ENCODE measurements around the gene GIMAP8. TPM values are rescaled to one million over a fixed set of nuclear protein-coding genes. Genes with fewer than 3 reads are reported as not detected.
A peak's percentile ranks its signal among the peaks of the same experiment; 100 is the strongest.

GIMAP8 gene
- total and polyA plus RNA-seq, 12 donors = 13.4 to 39.4 (median 17.9) TPM

DNA sequence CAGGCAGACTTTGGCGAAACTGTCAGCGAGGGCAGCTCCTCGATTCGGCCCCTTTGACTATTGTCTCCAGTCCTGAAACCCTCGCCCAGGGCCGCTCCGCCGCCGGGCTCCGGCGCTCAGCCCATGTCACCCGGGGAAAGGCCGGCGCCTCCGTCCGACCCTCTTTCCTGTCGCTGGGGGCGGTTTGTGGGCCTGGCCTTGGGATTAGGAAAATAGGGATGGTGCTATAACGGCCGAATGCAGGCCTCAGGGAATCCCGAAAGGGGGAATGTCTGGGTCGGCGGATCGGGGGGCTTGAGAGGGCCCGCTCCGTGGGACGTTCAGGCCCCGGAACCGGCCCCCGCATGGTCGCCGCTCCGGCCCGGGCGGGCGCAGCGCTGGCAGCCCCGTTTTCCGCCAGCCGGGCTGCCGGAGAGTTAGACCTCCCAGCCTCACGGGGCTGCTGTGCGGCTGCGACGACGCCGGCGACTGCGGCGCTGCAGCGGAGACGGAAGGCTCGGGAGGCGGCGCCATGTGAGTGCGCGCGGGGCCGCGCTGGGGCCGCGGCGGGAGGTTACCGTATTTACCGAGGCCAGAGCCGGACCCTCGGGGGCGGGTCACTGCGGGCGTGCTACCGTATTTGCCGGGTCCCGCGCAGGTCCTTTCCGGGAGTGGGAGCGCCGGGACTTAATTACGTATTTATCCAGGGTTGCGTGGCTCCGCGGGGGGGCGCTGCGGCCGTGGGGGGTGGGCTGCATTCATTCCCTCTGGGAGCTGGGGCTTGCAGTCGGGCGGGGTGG is 45.4 kb upstream of the GIMAP8 start:
- 0 to 2% methylated on average over 73 to 86 of the region's 86 CpGs for WGBS, 2 donors
- H3K27ac ChIP-seq = peak overlapping the region; percentile 73 to 99 (median 97)

DNA sequence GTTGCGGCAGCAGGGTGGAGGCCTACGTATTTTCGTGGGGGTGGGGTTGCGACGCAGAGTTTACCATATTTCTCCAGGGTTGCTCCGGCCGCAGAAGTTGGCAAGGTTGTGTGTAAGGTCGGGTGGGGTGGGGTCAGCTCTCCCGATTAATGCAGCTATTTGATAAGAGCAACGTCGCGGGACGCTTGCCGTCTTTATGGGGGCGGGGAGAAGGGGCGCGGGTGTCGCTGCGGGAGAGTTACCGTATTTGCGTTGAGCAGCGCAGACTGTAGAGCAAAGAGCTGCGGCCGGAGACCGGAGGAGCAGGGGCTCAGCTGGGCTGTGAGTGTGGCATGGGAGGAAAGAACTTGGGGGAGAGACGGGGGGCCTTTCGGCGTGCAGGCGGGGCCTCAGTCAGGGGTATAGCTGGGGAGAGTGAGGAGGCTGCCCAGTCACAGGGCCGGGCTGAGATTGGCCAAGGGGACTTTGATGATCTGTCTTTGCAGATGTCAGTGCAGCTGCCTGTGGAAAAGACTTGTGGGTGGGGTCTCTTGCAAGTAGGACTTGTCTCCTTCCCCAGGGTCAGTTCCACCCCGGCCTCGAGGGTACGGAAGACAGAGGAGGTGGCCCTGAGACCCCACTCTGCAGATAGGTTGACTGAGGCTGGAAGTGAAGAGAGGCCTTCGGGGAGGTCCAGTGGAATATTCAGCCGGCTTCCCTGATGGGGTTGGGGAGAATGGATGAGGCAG is 44.7 kb upstream of the GIMAP8 start:
- H3K4me1 ChIP-seq = peaks cover 14 to 36% (median 27%) of the 10 kb centered on the region in 9 donors
- H3K4me3 ChIP-seq = peak overlapping the region; percentile 42 to 89 (median 71)
- TF ChIP-seq, protein P1, sequence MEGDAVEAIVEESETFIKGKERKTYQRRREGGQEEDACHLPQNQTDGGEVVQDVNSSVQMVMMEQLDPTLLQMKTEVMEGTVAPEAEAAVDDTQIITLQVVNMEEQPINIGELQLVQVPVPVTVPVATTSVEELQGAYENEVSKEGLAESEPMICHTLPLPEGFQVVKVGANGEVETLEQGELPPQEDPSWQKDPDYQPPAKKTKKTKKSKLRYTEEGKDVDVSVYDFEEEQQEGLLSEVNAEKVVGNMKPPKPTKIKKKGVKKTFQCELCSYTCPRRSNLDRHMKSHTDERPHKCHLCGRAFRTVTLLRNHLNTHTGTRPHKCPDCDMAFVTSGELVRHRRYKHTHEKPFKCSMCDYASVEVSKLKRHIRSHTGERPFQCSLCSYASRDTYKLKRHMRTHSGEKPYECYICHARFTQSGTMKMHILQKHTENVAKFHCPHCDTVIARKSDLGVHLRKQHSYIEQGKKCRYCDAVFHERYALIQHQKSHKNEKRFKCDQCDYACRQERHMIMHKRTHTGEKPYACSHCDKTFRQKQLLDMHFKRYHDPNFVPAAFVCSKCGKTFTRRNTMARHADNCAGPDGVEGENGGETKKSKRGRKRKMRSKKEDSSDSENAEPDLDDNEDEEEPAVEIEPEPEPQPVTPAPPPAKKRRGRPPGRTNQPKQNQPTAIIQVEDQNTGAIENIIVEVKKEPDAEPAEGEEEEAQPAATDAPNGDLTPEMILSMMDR (IDR thresholded peaks at IDR 0.05) = no peak
- 9 to 10% methylated on average over 34 to 35 of the region's 35 CpGs for WGBS, 2 donors
- no peaks in the 10 kb centered on the region for H3K27me3 ChIP-seq
- intact Hi-C loops (cut with DNase I) = loop anchor here in 6 of 10 donors (1.0 to 5.0 kb wide), 2 partner anchors 37 to 38 kb away; partner anchors contain the start of gene REPIN1 (in 6 of the 6)
- no peaks in the 10 kb centered on the region for H3K9me3 ChIP-seq
- H3K27ac ChIP-seq = peak overlapping the region; percentile 73 to 99 (median 97)
- DNase-seq (peak in 1 of 2 donors; percentile 54), ATAC-seq (peak; percentile 26 to 67 (median 50))
- peaks cover 0 to 13% (median 0%) of the 10 kb centered on the region in 9 donors for H3K36me3 ChIP-seq

More for the DNA sequence above, 45.4 kb upstream of the GIMAP8 start:
- DNase-seq = peak; percentile 92
- peaks cover 0 to 6% (median 0%) of the 10 kb centered on the region in 9 donors for H3K36me3 ChIP-seq
- peak; percentile 92 to 97 (median 96) for ATAC-seq
- intact Hi-C loops (cut with DNase I) = loop anchor here in 6 of 10 donors (1.0 to 5.0 kb wide), 2 partner anchors 37 to 38 kb away; partner anchors contain the start of gene REPIN1 (in 6 of the 6)
- H3K4me3 ChIP-seq = peak overlapping the region; percentile 42 to 89 (median 71)
- H3K4me1 ChIP-seq = peaks cover 14 to 36% (median 27%) of the 10 kb centered on the region in 9 donors
- no peaks in the 10 kb centered on the region for H3K27me3 ChIP-seq
- TF ChIP-seq, protein P1 (IDR thresholded peaks at IDR 0.05) = peak in 5 of 9 donors; percentile 23 to 41 (median 33)
- no peaks in the 10 kb centered on the region for H3K9me3 ChIP-seq

DNA sequence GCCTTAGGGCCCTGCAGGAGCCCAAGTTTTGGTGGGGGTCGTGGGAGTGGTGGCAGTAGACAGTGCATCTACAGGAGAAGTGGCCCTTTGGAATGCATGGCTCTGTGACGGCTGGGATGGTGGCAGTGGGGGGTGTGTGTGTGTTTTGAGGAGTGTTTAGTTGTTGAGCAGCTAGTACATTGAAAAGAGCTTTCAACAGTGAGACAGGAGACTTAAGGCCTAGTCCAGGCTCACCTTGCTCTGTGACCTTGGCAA is 44.2 kb upstream of the GIMAP8 start:
- TF ChIP-seq, protein P1 (IDR thresholded peaks at IDR 0.05) = no peak
- Histone ChIP-seq H3K27me3 (no peaks in the 10 kb centered on the region), H3K27ac (peak overlapping the region; percentile 73 to 99 (median 97)), H3K4me3 (peak overlapping the region in 9 of 10 donors; percentile 49 to 89 (median 74)), H3K36me3 (peaks cover 0 to 17% (median 0%) of the 10 kb centered on the region in 9 donors), H3K9me3 (no peaks in the 10 kb centered on the region), H3K4me1 (peaks cover 14 to 36% (median 27%) of the 10 kb centered on the region in 9 donors)
- ATAC-seq = no peak
- intact Hi-C loops (cut with DNase I) = loop anchor here in 4 of 10 donors (5.0 kb wide), 1 partner anchor 39 kb away; the partner anchor contains the start of gene REPIN1 (in 4 of the 4)
- no peak for DNase-seq
- WGBS, 2 donors = 14 to 28% methylated on average over 2 of the region's 2 CpGs
